Fibroblast of the aortic adventitia (primary cell): Measurements from ENCODE around the gene ST3GAL2. TPM values are rescaled to one million over a fixed set of nuclear protein-coding genes. Genes with fewer than 3 reads are reported as not detected.
A peak's percentile ranks its signal among the peaks of the same experiment; 100 is the strongest.

Experiments used
- DNase-seq: peaks from one replicate; pipeline ENCODE4 v3.0.0-alpha.2; 2010; ENCODE audit warnings: low read depth
- H3K4me3 ChIP-seq: 2 replicates; pipeline ENCODE4 v1.5.1; 2011; ENCODE audit warnings: low read depth, mild to moderate bottlenecking, control low read depth, low read length, moderate library complexity
- CTCF ChIP-seq: IDR thresholded peaks from 2 replicates; pipeline ENCODE4 v1.5.1; 2011; ENCODE audit warnings: mild to moderate bottlenecking, low read length, control low read depth, inconsistent platforms; ENCODE audit not compliant: insufficient read depth
- total RNA-seq: library from RNA; depleted of rRNA; stranded (reverse); fragments of >200 nt; gene quantifications from 2 replicates; pipeline ENCODE4 v1.2.3, GENCODE V29; 2012; ENCODE audit warnings: low replicate concordance

ST3GAL2 gene
- total RNA-seq, 1 donor: 16.7 TPM

- no peak for TF ChIP-seq CTCF
- DNase-seq: no peak
- H3K4me3 ChIP-seq: no peak overlapping the region
Observed at GRCh38 chr16:70474320-70475053, 35.6 kb upstream of the ST3GAL2 start.

GRCh38 chr16:70473446-70474319 is 34.8 kb upstream of the ST3GAL2 start:
- no peak for DNase-seq
- H3K4me3 ChIP-seq: no peak overlapping the region
- no peak for TF ChIP-seq CTCF

- H3K4me3 ChIP-seq: no peak overlapping the region
- no peak for DNase-seq
- no peak for TF ChIP-seq CTCF
Observed at GRCh38 chr16:70472786-70473433, 34.0 kb upstream of the ST3GAL2 start.

GRCh38 chr16:70470927-70471341 is 32.0 kb upstream of the ST3GAL2 start:
- TF ChIP-seq CTCF: peak; percentile 45
- H3K4me3 ChIP-seq: no peak overlapping the region
- peak; percentile 18 for DNase-seq

GRCh38 chr16:70470141-70470926 is 31.4 kb upstream of the ST3GAL2 start:
- TF ChIP-seq CTCF: no peak
- no peak for DNase-seq
- H3K4me3 ChIP-seq: no peak overlapping the region
